ENCODE data around the gene B4GALNT2.
"Not testable (repeated sequence)": the region's sequence is repeated elsewhere in the genome, so short reads cannot be mapped to it uniquely, and the experiment has no call there.

The B4GALNT2 gene, protein sequence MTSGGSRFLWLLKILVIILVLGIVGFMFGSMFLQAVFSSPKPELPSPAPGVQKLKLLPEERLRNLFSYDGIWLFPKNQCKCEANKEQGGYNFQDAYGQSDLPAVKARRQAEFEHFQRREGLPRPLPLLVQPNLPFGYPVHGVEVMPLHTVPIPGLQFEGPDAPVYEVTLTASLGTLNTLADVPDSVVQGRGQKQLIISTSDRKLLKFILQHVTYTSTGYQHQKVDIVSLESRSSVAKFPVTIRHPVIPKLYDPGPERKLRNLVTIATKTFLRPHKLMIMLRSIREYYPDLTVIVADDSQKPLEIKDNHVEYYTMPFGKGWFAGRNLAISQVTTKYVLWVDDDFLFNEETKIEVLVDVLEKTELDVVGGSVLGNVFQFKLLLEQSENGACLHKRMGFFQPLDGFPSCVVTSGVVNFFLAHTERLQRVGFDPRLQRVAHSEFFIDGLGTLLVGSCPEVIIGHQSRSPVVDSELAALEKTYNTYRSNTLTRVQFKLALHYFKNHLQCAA

DNA sequence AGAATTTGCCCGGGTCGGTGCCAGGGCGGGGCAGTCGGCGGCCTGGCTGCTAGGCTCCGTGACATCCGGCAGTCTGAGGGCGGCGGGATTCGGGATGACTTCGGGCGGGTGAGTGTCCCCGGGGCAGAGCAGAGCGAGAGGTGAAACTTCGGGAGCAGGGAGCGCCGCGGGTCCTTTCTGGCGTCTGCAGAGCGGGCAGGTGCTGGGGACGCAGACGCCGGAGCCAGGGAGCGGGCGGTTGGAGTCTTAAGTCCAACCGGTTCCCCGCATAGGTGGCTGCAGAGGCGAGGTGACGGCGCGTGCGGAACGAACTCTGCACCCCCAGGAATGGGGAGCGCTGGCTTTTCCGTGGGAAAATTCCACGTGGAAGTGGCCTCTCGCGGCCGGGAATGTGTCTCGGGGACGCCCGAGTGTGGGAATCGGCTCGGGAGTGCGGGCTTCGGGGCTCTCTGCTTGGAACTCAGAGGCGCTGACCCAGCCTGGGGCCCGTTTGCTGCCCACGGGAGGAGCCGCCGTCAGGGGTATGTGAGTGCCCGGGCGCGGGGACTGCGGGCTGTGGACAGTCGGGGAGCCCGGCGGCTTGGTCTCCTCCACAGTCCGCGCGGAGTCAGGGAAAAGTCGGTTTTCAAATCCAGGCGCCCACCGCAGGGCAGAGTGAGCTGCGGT is at the start of gene B4GALNT2:
Gene B4GALNT2 (plus strand): TSS at position 71 of the 666 bp plus-strand sequence. CDS start 24 bp downstream, at position 95.
- peak; percentile 58 for DNase-seq

DNA sequence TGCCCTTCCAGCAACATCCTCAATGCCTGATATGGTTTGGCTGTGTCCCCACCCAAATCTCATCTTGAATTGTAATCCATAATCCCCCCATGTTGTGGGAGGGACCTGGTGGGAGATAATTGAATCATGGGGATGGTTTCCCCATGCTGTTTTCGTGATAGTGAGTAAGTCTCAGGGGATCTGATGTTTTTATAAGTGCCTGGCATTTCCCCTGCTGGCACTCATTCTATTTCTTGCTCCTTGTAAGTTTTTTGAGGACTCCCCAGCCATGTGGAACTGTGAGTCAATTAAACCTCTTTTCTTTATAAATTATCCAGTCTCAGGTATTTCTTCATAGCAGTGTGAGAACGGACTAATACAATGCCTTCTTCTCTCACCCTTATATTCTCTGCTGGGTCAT is 47.5 kb upstream of the B4GALNT2 start:
- DNase-seq: not testable (repeated sequence)

DNA sequence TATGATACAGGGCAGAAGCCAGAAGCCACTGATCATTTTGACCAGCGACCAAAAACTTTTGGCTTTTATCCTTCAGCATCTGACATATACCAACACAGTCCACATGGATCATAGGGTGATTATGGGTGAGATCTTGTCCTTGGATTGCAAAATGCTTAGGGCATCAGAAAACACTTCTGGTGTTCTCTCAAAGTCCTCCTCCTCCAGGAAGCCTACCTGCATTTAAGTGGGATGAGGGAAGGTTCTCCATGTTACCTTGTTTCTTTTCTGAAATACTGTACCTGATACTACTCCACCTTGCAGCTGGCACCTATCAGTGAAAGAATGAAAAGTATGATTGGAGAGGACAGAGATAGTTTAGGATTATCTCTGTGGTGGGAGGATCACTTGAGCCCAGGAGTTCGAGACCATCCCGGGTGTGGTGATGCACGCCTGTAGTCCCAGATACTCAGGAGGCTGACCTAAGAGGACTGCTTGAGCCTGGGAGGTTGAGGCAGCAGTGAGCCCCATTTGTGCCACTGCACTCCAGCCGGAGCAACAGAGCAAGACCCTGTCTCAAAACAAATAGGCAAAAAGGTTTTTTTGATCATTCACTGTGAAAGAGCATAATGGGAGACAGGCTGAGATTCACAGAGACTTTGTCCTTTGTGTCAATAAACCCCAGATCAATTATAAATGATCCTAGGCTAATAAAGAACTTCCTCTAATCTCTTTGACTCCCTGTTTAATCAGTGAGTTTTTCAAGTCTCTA is 46.8 kb upstream of the B4GALNT2 start:
- DNase-seq: no peak

DNA sequence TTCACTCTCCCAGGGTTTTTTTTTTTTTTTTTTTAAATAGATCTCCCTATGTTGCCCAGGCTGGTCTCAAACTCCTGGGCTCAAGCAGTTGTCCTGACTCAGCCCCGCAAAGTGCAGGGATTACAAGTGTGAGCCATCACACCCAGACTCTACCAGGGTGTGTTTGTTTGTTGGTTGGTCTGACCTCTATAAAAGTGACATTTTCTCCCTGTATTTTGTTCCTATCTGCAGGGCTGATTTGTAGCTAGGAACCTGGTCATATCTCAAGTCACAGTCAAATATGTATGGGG is 46.3 kb upstream of the B4GALNT2 start:
- no peak for DNase-seq

DNA sequence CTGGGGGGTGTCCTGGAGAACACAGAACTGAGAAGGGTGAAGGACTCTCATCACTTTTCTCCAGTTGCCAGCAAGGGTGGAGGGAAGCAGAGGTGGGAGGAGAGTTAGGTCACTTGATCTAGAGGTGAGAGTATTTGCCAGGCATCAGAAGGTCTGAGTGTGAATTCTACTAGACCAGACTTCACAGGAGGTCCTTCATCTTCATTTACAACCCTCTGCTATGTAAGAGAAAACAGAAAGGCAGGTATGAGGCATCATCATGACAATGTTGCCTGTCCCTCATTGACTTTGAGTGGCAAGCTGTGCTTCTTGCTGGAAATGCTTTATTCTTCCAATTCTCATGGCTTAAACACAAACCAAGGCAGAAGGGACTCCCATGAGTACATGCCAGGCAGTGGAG is 45.9 kb upstream of the B4GALNT2 start:
- DNase-seq: no peak

DNA sequence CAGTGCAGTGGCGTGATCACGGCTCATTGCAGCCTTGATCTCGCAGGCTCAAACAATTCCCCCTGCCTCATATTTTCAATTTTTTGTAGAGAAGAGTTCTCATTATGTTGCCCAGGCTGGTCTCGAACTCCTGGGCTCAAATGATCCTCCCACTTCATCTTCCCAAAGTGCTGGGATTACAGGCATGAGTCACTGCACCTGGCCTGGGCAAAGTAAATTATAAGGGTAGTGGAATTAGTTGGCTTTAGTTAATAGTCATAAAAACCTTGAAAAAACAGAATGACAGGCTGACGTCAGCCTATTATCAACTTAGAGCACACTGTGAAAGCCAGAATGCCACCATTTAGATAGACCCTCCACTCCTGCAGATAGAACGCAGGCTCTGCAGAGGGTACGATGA is 43.5 kb upstream of the B4GALNT2 start:
- DNase-seq: no peak

DNA sequence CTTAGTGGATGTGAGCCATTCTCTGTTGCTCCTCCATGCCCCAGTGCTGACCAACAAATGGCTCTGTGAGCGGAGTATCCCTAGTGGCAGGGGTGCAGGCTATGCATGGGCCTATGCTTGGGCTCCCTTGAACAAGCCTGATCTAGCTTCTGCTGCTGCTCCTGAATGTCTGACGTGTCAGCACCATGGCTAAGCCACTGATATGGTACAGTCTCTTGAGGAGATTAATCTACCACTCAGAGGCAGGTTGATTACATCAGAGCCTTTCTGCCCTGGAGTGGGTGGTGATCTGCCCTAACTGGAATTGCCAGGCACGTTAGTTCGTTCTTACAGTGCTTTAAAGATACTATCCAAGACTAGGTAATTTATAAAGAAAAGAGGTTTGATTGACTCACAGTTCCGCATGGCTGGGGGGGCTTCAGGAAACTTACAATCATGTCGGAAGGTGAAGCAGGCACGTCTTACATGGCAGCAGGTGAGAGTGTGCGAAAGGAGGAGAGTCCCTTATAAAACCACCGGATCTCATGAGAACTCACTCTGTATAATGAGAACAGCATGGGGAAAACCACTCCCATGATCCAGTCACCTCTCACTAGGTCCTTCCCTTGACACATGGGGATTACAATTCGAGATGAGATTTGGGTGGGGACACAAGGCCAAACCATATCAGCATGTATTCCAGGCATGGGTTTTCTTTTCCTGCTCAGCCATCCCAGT is 41.5 kb upstream of the B4GALNT2 start:
- DNase-seq: no peak

DNA sequence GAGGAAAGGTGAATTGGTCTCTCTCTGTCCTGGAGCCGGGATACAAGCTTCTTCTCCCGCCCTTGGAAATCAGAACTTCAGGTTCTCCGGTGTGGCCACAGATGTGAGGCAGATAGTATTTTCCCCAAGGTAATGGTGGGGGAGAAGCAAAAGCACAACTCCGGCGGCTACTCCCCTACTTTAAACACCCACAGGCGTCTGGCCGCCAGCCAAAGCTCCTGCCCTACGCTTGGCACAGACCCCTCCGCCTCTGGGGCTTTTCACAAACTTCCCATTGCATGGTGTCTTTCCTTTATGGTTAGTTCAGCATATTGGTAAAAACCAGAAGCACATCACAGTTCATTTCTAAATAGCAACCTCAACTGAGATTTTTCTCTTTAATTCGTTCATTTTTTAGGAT is 39.4 kb upstream of the B4GALNT2 start:
- no peak for DNase-seq

DNA sequence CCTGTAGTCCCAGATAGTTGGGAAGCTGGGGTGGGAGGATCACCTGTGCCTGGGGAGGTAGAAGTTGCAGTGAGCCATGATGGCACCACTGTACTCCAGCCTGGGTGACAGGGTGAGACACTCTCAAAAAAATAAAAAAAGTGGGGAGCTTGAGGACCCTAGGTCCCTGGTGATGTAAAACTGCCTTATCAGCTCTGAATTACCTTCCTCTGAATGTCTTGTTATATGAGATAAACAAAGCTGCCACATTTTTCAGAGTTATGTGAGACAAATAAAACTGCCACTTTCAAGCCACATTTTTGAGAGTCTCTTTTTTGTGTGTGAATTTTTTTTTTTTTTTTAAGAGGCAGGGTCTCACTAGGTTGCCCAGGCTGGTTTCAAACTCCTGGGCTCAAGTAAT is 32.0 kb upstream of the B4GALNT2 start:
- DNase-seq: no peak

DNA sequence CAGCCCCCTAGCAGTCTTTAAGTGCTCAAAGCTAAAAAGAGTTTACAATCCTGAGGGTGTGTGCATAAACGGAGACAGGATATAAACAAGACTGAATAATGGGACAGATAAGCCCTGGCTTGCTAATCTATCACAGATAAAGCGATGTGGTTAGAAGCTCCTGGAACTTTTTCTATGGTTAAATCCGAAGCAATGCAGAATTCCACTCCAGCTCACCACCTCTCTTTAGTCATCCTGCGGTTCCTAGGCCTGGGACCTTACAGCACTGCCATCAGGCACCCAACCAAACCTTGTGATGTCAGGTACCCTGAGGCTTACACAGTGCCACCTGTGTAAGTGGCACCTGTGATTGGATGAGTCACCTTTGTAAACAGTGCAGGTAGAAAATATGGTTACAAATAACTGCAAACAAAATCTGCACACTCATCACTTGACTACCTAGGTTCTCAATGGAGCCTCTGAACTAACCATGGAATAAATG is 31.5 kb upstream of the B4GALNT2 start:
- DNase-seq: no peak

DNA sequence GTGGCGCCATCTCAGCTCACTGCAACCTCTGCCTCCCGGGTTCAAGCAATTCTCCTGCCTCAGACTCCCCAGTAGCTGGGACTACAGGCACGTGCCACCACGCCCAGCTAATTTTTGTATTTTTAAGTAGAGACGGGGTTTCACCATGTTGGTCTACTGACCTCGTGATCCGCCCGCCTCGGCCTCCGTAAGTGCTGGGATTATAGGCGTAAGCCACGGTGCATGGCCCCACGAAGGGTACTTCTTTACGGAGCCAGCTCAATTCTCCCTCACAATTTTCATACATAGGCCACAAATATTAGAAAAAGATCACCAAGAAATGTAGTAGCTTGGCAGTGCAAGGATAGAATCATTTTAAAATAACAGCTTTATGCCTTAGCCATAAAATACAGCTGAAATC is 29.2 kb upstream of the B4GALNT2 start:
- not testable (repeated sequence) for DNase-seq

DNA sequence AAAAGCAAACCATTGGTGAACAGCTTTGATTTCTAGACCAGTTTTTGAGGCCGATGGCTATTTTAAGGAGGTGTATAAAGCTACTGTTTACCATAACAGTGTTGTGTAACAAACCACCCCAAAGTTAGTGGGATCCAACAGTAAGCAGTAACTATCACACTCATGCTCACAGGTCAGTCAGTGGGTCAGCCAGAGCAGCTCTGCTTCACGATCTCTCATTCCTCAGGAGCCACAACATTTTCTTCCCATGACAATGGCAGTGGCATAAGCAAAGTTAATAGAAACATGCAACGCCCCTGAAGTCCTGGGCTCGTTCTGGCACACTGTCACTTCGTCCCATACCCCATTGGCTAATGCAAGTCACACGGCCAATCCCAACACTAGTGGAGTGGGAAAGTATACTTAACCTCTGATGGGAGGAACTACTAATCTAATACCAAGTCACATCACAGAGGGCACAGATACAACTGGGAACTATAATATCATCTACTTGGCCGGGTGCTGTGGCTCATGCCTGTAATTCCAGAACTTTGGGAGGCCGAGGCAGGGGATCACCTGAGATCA is 28.0 kb upstream of the B4GALNT2 start:
- no peak for DNase-seq

DNA sequence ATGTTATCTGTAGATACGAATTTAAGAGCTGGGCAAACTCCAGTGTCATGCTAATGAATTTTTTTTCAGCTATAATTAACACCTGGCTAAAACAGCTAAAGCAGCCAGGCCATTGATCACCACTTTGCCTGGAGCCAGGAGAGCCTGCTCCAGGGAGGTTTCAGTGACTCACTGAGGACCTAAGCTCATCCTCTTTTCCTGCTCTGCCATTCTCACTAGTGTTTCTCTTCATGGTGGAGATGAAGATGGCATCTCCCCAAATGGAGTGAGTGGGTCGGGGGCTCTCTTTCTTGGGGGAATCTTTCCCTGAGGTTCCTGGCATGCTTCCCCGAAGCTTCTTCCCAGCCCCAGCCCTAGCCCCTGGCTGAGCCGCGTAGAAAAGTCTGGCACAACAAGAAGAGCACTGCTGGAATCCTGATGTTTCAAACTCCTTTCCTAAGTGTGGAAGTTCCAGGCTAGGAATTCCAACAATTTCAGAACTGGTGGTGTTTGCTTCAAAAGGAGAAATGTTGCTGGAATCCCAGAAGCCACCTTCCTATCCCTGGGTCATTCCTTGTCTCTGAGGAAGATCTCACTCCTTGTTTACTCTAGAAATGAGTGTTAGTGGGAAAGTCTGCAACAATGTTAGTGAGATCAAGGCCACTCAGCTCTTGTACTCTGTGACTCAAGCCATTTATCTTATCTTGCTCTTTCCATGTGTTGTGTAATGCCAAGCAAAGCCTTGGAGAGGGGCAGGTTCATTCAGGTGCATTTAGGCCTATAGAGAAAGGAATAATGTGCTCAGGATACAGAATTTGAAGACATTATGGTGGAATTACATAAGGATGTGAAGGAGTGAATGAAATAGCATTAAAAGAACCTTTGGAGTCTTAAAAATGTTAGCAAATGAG is 26.0 kb upstream of the B4GALNT2 start:
- no peak for DNase-seq

DNA sequence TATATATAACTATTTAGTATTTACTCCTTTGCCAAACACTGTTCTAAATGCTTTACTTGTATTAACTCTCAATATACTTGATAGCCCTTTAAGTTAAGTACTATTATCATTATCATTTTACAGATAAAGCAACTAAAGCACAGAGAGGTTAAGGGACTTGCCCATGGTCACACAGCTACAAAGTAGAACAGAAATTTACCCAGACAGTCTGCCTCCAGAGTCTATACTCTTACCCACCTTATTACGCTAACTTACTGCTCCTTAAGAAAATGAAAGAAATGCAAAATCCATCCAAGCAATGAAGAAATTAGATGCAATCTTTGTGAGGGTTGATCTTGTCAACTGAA is 25.4 kb upstream of the B4GALNT2 start:
- DNase-seq: no peak

DNA sequence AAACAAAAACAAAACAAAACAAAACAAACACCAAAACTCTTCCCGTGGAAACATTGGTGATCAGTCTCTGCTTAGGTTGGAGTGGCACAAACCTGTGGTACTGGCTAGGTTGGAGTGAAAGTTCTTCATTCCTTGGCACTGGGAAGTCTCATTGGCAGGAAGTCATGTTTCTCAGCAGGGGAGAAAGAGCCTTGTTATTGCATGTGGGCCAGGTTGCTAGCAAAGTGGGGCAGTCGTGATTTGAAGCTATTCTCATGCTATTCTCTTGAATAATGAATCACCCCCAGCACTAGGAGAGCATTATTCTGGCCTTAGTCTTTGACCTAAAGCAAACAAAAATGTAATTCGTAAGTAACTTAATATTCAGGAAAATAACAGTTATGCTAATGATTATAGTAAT is 24.3 kb upstream of the B4GALNT2 start:
- no peak for DNase-seq

DNA sequence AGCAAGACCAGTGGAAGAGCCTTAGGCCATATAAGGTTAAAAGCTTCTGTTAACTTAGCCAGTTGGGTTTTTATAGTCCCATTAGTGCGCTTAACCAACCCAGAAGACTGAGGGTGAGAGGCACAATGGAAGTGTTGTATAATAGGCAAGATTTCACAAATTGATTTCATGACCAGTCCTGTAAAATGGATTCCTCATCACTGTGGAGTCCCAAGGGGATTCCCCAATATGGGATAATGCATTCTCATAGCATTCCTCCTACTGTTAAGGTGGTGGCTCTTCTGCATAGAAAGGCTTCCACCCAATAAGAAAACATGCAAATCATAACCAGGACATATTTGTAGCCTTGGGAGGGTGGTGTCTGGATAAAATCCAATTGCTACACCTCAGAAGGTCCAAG is 22.1 kb upstream of the B4GALNT2 start:
- DNase-seq: no peak

DNA sequence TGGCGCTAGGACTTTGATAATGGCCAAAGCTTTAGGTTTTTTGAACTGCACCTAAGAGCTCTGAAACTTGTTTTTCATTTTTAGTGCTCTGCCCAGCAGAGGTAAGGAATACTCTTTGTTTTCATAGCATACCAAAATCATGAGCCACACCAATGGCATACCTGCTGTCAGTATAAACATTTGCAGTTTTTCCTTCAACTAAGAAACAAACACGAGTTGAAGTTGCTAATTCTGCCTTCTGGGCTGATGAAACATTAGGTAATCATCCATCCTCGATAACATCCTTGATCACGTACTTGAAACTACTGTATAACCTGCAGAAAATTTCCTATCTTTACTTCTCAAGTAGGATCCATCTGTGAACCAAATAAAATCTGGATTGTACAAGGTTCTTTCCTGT is 20.6 kb upstream of the B4GALNT2 start:
- DNase-seq: no peak

DNA sequence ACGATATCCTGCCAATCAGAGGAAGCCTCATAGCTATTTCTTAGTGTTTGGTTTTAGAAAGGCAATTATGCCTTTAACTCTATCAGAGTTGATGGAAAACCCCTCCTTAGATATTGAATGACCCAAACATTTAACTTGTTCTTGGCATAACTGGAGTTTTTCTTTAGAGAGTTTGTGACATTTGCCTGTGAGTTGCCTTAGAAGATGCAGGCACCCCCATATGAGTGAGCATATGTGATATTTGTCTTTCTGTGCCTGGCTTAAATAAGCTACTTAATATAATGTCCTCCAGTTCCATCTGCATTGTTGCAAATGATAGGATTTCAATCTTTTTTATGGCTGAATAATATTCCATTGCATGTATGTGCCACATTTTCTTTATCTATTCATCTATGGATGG is 19.6 kb upstream of the B4GALNT2 start:
- no peak for DNase-seq

DNA sequence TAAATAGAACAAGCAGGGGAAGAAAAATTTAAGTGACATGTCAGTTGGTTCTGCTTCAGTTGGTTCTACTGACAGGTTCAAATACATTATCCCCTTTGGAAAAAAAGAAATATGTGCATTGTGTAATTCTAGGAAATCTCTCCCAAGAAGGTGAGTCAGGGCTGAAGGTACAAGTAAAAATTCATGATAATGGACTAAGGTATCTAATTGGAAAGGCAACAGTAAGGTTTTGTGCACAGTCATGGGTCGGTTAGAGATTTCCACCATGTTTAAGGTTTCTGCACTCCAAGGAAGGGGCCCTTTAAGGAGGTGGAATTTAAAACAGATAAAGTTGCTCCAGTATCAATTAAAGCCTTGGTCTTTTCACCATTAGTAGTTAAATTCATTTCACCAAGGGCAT is 17.9 kb upstream of the B4GALNT2 start:
- DNase-seq: no peak

DNA sequence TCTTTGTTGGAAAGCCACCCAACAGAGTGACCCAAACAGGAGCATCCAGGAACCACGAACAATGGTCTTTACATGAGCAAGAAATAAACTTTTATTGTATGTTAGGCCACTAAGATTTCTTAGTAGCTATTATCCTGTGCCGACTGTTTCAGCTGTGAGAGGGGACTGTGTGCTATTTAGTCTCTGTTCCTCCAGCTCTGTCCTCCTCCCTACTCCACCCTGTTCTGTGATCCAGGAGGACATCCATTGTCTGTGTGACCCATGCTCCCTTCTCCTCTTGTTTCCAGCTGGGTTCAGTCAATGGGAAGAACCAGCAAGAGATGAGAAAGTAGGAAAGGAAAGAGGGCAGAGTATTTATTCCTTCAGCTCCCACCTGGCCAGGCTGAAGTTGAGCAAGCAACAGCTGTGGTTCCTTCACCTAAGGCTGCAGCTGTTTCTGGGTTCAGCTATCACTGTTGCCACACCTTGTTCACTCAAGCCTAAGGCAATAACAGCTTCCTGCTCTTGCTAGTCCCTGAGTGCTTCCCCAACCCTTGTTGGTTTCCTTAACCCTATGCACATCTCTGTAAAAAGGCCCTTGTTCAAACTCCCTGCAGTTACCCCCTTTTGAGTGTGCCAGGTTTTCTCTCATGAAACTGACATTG is 14.9 kb upstream of the B4GALNT2 start:
- DNase-seq: no peak

DNA sequence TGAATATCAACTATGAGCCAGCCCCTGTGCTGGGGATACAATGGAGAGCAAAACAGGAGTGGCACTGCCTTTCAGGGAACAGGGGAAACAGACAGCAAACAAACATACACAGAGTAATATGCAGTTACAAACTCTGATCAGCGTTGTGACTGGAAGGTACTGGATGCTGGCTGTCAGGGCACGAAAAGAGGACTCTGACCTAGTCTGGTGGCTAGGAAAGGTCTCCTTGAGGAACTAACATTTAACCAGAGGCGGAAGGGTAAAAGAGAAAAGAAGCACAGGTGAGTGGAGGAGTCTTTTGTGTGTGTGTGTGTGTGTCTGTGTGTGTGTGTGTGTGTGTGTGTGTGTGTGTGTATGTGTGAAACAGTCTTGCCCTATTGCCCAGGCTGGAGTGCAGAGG is 12.4 kb upstream of the B4GALNT2 start:
- no peak for DNase-seq

Measured in activated CD8-positive, alpha-beta memory T cell treated with anti-CD3 and anti-CD28 coated beads, Interleukin-2, amount 50 U/mL, for 48 hours (primary cell).